Epidermal melanocyte (primary cell): ENCODE data around the gene BCLAF1.

ENCODE experiments used
- DNase-seq: peaks from one replicate; pipeline ENCODE4 v3.0.0; 2011; ENCODE audit warnings: low spot score; ENCODE audit not compliant: insufficient read length

BCLAF1 gene

GRCh38 chr6:136208783-136209182 is 80.9 kb downstream of the BCLAF1 start:
- no peak for DNase-seq
